Stimulated activated CD8-positive, alpha-beta memory T cell treated with anti-CD3 and anti-CD28 coated beads, Interleukin-2, amount 100 ng/mL, for 48 hours (primary cell): ENCODE measurements around the gene ELOVL6.
"Not testable (repeated sequence)": the region's sequence is repeated elsewhere in the genome, so short reads cannot be mapped to it uniquely, and the experiment has no call there.

Source experiments
- DNase-seq, 2 donors: peaks; one replicate each; pipeline ENCODE4 v3.0.0-alpha.2; 2020; ENCODE audit warnings: low read depth in 2 of 2

The ELOVL6 gene

DNA sequence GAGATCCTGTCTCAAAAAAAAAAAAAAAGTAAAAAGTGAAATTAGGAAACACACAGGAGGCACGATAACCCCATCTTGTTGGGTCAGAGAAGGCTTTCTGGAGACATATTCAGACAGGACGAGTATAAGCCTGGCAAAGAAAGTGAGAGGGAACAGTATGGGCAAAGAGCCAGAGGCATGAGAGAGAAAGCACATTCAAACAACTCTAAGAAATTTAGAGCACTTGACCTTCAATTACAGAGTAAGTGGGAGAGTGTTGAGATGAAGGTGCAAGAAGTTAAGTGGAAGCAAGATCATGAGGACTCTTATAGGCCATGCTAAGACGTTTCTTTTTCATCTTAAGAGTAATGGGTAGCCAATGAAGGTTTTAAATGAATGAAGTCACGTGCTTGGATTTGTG lies 70.4 kb downstream of the ELOVL6 start:
- DNase-seq, result no peak

DNA sequence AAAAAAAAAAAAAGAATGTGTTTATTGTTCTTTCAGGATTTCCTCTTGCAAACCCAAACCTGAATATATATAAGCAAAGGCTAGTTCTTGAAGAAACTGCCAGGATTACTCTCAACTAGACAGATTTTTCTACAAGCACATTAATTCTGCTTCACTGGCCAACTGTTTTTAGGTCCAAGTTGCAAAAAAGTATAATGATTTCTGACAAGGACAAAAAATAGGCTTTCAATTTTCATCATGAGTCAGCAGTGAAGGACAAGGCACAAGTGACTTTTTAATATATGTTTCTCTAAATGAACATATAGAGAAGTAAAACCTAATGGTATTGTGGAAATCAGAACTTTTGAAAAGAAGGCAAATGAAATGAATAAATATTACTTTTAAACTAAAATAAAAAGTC lies 73.7 kb downstream of the ELOVL6 start:
- no peak for DNase-seq

DNA sequence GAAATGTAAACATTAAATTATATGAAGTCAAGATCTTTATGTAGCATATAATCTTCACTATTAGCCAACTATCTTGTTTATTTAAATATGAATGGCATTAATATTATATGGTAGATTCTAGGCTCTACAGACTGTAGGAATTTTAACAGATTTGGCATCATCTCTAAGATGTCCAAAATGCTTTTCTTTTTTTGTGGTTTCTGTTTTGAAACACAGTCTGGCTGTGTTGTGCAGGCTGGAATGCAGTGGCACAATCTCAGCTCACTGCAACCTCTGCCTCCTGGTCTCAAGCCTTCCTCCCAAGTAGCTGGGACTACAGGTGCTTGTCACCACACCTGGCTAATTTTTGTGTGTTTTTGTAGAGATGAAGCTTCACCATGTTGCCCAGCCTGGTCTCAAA lies 76.2 kb downstream of the ELOVL6 start:
- DNase-seq, result no peak

DNA sequence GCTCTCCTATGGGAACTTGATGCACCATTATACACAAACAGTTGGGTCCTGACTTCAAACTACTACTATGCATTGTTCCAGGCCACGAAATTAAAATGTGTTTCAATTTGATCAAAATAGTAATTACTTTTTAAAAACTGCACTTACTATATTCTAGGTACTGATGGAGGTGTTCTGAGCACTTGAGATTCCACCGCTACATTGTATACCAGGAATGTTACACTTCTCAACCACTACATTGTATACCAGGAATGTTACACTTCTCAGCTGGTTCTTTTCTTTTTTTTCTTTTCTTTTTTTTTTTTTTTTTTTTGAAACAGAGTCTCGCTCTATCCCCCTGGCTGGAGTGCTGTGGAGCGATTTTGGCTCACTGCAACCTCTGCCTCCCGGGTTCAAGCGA lies 77.9 kb downstream of the ELOVL6 start:
- no peak for DNase-seq

DNA sequence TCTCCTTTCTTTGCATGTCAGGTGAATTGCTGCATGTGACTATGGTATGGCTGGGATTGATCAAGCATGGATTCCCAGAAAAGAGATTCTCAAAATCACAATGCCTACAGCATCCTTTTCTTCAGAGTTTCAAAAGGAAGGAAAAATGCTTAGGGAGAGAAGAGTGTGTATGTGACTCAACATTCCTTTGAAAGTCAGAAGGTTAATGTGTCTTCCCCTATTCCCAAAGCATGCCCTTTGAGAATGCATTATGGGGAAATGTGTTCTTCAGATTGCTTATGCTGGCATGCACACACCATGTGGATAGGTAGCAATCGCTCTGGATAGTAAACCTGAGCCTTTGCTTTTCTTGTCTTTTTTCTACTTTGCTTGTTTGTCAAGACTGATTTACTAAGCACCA lies 78.5 kb downstream of the ELOVL6 start:
- DNase-seq, result no peak

DNA sequence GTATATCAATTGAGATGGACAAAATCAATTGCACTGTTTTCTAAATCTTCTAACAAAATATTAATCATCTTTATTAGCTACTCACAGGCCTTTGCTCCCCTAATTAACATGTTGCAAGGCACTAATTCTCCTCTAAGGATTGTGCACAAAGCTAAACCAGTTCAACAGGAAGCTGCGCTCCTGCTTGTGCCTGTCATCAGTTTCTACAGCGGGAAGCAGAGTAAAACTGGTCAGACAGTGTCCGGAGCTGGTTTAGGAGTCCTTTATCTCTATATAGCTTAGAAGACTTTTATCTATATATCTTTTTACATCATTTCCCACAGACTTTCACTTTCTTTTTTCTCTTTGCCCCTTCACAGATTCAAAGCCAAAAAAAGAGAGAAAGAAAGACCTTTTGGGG lies 79.1 kb downstream of the ELOVL6 start:
- DNase-seq, result no peak

DNA sequence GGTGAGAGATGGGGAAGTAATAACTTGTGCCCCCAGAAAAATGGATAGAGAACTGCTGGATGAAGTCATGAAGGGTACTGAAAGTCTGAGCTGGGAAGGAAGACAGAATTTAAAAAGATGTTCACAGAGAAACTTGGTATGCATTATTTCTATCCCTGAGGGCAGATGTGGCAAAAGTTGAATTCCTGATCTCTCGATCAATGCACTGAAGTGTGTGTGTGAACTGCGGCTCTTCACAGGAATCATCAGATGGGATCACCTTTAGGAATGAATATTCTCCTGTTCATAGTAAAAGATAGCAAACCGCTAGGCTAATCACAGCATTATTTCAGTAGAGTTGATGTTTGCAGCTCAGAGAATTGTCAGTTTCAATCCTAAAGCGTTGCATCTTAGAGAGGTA lies 86.4 kb downstream of the ELOVL6 start:
- no peak for DNase-seq

DNA sequence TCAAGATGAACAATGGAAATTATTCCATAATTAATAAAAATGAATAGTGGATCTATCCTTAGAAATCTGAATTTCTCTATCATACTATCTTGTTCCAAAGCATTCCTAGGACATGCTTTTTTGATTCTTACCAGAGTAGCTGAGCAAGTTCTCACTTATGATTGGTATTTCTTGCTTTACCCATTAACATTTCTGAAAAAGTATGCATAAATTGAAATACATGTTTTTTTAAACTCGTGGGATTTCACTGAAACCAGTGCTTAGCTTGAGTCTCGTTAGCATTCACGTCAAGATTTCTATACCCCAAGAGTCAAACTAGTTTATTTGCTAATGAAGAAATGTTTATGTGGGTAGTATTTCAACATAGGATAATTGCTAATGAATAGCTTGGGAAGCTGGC lies 89.0 kb downstream of the ELOVL6 start:
- no peak for DNase-seq

DNA sequence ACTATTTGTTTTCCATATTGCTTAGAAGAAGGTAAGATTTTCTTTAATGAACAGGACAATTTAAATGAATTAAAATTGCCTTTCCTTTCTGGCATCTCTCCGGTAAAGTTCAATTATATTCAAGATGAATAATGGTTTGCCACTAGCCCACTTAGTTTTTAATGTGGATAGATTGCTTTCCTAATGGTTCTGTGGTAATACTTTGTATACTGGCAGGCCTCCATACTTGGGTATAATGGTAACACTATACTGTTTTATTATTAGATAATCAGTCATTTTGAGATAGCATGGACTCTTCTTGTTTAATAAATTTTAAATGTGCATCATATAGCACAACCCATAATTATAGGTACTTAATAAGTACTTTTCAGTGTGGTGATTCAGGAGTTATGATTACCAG lies 89.5 kb downstream of the ELOVL6 start:
- no peak for DNase-seq

DNA sequence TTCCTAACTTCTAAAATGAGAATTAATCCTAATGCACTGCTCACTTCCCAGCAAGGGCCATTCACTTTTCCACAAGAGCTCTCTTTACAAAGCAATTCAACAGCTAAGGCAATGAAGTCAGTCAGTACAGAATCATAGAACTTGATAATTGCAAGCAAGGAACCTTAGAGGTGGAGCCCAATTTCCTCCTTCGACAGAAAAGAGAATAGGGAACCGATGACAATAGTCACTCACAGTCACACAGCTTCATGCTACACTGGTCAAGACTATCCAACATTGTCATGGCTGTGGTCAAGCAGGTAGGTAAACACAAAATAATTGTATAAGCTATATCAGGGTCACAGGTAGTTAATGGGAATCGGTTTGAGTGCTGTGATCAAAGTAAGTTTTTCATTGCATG lies 90.0 kb downstream of the ELOVL6 start:
- no peak for DNase-seq

DNA sequence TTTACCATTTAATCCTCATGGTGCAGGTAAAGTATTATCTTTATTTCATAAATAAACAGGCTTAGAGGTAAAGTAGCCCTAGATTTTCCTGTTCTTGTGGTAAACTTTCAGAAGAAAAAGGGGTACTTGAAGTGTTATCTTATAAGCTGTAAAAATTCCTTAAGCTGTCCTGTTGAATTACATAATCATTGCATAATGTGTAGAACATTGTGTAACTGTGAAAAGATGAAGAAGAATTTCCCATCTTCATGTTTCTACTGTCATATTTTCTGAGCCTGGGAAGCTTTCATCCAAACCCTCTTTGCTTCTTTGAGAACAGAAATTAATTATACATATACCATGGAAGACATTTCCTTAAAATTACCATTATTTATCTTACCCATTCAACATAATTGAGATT lies 90.5 kb downstream of the ELOVL6 start:
- no peak for DNase-seq

DNA sequence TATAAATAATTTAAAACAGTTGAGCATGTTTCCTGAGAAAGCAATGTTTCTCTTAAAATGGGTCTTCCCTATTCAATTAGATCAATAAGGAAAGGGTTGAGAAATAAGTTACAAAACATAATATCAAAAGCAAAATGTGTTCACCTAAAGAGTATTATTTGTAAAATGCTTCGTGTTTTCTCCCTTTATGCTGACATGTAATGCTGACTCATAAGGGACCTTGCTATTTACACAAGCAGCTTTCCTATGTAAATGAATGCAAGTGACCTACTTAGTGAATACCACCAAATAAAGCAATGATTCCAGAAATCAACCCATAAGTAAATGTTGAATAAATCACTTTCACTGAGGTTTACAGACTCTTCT lies 91.5 kb downstream of the ELOVL6 start:
- no peak for DNase-seq

DNA sequence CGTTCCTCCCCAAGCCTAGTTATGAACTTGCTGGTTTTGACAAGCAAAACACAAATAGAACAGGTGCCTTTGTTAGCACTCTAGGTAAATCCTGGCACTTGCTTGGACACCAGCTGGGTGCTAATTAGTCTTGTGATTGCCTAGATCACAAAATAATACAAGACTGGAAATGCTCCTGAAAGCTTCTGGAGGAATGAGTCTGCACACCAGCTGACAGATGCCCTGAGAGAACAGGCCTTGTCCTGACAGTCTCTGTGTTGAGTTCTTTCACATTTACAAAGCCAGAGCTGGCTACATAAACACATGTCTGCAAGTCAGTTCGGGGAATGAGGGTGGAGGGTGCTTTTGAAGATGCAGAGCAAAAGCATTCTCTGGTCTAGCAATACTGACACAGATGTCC lies 93.8 kb downstream of the ELOVL6 start:
- no peak for DNase-seq

DNA sequence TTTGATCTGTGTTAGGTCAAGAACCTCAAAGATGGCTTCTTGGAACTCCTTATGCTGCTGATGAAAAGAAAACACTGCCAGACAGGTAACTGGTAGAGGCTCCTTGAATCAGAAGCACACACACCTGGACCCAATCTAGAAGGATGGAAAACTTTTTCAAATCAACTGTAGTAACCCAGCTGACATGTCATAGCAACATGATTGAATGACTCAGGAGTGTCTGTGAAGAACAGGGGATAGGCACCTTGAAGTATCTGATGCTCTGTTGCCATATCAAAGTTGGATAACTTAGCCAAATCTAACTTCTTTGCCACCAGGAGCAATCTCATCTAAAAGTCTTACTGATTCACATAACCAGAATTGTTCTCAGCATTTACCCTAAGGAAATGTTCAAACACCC lies 98.8 kb downstream of the ELOVL6 start:
- no peak for DNase-seq

DNA sequence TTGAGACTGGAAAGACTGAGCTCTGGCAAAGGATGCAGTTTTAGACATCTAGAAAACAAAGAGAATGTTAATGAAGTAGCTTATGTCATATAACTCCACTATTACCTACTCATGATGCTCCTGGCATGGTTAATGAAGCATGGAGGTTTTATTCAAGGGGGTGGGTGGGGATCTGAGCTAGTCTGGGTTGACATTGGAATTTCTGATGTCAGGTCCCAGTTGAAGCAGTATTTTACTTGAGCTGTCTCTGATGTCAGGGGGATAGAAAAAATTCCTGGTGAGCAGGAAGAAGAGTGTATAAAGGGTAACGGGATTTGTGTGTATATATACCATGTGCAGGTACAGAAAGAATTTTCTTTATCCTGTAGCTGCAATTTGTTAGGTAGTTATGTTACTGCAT lies 102.0 kb downstream of the ELOVL6 start:
- no peak for DNase-seq

DNA sequence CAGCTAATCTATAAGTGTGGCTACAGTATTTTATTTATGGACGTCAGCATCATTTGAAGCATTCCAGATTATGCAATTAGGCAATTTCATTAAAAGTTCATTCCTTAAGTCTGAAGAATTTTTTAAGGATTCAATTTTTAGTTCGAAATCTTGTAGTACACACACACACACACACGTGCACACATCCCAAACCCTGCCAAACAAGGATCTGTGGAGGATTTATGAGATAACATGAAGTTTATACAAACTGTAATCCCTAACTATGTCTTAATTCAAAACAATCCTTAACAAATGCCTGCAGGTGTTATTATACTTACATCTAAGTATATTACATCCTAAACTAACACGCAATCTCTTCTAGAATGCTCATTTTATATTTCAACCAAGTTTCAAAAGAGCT lies 105.8 kb downstream of the ELOVL6 start:
- DNase-seq, result no peak

DNA sequence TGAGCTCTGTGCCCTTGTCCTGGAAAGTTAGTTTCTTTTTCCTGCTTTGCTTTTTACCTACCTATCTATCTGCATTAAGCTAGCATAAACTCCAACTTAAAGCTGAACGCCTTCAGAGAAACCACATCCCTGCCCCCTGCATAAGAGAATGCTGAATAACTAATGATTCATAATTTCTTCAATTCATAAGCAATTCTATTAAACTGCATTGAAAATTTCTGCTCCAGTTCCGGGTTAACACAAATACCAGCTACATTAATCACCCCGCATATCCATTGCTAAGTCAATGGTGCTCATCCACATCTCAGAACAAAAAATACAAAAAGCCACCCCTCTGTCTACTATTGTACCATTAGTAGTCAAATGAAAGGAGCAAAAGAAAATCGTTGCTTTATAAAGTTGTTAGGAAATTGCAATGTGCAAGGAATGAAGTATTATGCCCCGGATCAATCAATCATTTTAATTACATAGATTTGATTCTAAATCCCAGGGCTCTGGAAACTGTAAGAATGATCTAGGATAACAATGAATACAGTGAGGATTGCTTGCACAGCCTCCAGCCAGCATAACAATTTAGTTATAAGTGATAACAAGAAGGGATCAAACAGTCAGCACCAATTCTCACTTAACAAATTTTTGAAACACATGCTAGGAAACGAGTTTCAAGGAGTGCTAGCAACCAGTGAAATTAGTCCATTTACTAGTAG lies 106.8 kb downstream of the ELOVL6 start:
- DNase-seq, result no peak

DNA sequence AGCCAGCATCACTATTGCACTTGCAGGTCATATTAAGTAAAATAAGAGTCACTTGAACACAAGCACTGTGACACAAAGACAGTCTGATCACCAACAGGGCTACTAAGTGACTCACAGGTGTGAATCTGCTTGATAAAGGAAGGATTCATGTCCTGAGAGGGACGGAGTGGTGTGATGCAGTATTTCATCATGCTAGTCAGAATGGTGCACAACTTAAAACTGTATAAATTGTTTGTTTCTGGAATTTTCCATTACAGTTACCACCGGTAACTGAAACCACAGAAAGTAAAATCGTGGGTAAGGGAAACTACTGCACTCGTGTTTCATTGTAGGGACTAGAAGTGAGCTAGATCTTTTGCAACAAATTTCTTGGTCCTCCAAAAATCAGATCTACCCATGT lies 109.7 kb downstream of the ELOVL6 start:
- DNase-seq, result no peak

DNA sequence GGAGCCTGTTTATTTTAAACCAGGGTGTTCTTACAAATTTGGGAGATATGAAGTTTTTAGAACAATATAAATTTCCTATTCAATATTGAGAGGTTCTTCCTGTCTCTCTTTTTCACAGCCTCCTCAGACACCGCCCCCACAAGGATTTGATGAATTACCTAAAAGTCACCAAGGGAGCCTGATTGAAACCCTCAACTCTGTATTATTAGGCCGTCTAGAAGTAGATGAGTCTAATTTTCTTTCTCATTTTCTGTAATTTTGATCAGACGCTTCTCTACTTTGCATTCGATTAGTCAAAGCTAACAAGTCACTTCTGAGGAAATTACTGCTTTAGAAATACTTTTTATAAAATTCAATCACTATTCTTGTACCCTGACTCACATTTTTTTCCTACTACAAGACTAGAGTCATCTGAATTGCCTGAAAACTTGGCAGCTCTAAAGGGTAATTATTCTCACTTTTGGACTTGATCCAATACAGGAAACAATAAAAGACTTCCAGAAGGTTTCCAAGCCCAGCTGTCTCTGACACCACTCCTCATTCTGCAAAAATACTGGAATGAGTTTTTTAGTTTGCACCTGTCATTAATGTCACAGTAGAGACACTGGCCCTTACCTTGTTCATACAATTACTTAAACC lies 111.2 kb downstream of the ELOVL6 start:
- DNase-seq, result no peak

DNA sequence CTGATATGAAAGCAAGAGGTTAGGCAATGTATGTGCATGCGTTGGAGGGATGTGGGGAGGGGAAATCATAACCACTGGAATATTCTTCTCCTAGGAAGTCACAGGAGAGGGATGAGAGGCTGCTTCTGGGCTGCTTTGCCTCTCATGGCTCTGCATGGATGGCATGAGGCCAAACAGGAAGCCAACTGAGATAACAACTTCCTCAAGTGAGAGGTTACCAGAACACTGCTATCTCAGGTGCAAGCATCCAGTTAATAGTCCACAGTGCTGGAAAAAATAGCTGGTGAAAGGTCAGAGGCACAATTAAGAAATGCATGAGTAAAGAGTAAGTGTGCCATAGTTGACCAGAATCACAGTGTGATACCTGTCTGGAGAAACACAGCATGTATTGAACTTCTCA lies 113.3 kb downstream of the ELOVL6 start:
- DNase-seq, result no peak

DNA sequence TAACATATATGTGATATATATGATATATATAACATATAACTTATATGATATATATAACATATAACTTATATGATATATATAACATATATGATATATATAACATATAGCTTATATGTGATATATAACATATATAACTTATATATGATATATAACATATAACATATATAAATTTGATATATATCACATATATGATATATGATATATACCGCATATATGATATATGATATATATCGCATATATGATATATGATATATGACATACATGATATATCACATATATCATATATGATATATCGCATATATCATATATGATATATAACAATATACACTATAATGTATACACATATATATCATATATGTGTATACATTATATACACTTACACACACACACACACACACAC lies 114.3 kb downstream of the ELOVL6 start:
- no peak for DNase-seq

DNA sequence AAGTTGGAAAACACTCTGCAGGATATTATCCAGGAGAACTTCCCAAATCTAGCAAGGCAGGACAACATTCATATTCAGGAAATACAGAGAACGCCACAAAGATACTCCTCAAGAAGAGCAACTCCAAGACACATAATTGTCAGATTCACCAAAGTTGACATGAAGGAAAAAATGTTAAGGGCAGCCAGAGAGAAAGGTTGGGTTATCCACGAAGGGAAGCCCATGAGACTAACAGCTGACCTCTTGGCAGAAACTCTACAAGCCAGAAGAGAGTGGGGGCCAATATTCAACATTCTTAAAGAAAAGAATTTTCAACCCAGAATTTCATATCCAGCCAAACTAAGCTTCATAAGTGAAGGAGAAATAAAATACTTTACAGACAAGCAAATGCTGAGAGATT lies 120.3 kb downstream of the ELOVL6 start:
- not testable (repeated sequence) for DNase-seq

DNA sequence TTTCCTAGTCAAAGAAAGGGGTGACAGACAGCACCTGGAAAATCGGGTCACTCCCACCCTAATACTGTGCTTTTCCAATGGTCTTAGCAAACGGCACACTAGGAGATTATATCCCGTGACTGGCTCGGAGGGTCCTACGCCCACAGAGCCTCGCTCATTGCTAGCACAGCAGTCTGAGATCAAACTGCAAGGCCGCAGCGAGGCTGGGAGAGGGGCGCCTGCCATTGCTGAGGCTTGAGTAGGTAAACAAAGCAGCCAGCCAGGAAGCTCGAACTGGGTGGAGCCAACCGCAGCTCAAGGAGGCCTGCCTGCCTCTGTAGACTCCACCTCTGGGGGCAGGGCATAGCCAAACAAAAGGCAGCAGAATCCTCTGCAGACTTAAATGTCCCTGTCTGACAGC lies 121.6 kb downstream of the ELOVL6 start:
- not testable (repeated sequence) for DNase-seq

DNA sequence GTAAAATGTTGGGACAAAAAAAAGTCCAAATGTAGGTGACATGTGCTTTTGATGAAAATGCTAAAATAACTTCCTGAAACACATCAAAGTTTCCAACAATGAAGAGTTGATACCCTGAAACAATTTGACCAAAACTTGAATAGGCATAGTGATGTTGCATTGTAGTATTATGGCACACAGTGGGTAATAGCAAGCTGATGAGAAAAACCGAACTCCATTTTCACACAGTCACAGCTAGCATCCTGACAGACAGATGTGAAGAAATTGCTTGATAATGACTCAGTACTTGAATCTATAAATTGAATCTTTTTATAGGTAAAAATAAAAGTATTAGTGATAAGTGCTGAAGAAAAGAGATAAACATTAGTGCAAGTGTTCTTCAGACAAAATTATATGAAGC lies 122.5 kb downstream of the ELOVL6 start:
- no peak for DNase-seq
